ENCODE data around the gene ERN1.
"Not testable (repeated sequence)": the region's sequence is repeated elsewhere in the genome, so short reads cannot be mapped to it uniquely, and the experiment has no call there.

The ERN1 gene

GRCh38 chr17:64123114-64123513, 6.8 kb downstream of the ERN1 start:
- no peak for DNase-seq (ENCODE audit: low read depth)
- no peak overlapping the region for H3K4me3 ChIP-seq (ENCODE audit: control insufficient read depth, low read depth, low read length)
- TF ChIP-seq, protein P1, sequence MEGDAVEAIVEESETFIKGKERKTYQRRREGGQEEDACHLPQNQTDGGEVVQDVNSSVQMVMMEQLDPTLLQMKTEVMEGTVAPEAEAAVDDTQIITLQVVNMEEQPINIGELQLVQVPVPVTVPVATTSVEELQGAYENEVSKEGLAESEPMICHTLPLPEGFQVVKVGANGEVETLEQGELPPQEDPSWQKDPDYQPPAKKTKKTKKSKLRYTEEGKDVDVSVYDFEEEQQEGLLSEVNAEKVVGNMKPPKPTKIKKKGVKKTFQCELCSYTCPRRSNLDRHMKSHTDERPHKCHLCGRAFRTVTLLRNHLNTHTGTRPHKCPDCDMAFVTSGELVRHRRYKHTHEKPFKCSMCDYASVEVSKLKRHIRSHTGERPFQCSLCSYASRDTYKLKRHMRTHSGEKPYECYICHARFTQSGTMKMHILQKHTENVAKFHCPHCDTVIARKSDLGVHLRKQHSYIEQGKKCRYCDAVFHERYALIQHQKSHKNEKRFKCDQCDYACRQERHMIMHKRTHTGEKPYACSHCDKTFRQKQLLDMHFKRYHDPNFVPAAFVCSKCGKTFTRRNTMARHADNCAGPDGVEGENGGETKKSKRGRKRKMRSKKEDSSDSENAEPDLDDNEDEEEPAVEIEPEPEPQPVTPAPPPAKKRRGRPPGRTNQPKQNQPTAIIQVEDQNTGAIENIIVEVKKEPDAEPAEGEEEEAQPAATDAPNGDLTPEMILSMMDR (IDR thresholded peaks at IDR 0.05; ENCODE audit: control insufficient read depth, insufficient read depth, low read depth, low read length, missing control alignments) = no peak

- DNase-seq (ENCODE audit: low read depth) = not testable (repeated sequence)
These were observed 8.8 kb downstream of the ERN1 start for GRCh38 chr17:64120972-64121786.

GRCh38 chr17:64120159-64120810, 9.7 kb downstream of the ERN1 start:
- H3K4me3 ChIP-seq (ENCODE audit: control insufficient read depth, low read depth, low read length) = no peak overlapping the region
- TF ChIP-seq, protein P1 (IDR thresholded peaks at IDR 0.05; ENCODE audit: control insufficient read depth, insufficient read depth, low read depth, low read length, missing control alignments) = no peak
- no peak for DNase-seq (ENCODE audit: low read depth)

More at GRCh38 chr17:64120972-64121786, 8.8 kb downstream of the ERN1 start:
- not testable (repeated sequence) for H3K4me3 ChIP-seq (ENCODE audit: control insufficient read depth, low read depth, low read length)

DNA sequence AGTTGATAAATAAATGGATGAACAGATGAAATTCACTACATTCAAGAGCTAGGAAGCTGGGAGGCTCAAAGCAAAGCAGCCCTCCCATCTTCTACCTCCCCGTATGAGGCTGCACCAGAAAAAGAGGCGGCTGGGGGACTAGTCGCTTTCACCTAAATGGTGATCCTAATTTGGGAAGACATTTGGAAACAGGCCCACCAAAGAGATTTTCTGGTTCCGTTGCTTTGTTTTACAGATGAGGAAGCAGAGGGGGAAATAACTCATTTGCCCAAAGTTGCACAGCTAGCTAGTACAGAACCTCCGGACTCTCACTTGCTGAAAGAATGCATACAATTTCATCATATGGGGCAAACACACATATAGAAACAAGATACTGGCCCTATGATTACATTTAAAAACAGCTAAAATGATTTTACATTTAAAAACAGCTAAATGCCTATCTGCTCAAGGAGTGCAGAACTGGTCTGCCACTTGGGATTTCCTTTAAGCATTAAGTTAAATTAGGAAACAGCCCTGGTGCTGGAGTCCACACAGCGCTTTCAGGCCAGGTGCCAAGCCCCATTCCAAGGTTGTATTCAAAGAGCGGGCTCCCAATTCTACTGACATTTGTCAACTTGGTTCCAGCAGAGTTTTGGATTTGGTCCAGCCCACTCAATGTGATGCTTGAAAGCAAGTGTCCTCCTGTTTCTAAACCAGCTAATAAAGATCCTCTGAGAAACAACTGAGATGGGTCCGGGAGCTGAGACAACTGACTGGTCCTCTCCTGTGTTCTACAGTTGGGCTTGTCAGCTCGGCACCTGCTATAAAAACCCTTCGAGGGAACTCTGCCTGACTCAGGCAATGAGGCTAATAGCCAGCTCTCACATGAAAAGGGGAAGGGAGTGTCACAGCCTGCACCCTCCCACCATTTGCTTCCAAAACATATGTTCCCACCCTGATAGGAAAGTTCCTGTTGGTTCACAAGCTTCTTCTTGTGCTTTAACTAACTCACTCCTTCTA, 11.7 kb downstream of the ERN1 start:
- H3K4me3 ChIP-seq (ENCODE audit: control insufficient read depth, low read depth, low read length) = no peak overlapping the region
- DNase-seq (ENCODE audit: low read depth) = no peak

DNA sequence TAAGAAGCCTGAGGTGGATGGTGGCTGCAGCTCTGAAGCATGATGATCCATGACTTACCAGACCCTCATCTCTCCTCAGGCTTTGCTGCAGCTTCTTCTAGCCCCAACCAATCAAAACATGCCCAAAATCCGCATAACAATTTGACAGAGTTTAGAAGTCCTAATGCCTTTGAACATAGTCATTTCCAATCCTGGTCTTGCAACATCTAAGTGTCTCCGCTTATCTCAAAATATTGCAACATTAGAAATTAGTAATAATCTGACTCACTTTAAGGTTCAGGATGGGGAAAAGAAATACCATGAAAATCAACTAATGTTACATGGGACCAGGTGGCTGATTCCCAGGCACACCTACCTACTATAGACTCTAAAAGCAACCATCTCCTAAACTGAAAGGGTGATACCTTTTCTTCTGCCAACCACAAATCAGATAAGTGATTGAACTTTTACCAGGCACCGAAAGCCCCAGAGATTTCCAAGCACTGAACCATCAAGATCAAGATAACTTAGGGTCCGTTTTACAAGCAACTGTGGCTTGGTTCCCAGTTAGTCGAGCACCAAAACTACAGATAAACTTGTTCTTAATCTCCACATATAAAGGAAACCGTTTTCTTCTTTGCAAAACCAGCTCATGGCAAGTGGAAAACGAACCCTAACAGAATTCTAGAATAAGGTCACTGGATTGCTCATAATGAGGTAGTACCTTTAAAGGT, 14.0 kb downstream of the ERN1 start:
- TF ChIP-seq, protein P1 (IDR thresholded peaks at IDR 0.05; ENCODE audit: control insufficient read depth, insufficient read depth, low read depth, low read length, missing control alignments) = no peak
- no peak overlapping the region for H3K4me3 ChIP-seq (ENCODE audit: control insufficient read depth, low read depth, low read length)
- DNase-seq (ENCODE audit: low read depth) = peak; percentile 78

More for the DNA sequence above, 11.7 kb downstream of the ERN1 start:
- TF ChIP-seq, protein P1 (IDR thresholded peaks at IDR 0.05; ENCODE audit: control insufficient read depth, insufficient read depth, low read depth, low read length, missing control alignments) = no peak

GRCh38 chr17:64115043-64115698, 14.8 kb downstream of the ERN1 start:
- TF ChIP-seq, protein P1 (IDR thresholded peaks at IDR 0.05; ENCODE audit: control insufficient read depth, insufficient read depth, low read depth, low read length, missing control alignments) = no peak
- no peak overlapping the region for H3K4me3 ChIP-seq (ENCODE audit: control insufficient read depth, low read depth, low read length)
- no peak for DNase-seq (ENCODE audit: low read depth)
